H9 (cell line): Measurements from ENCODE around the gene DCTN5. TPM values are rescaled to one million over a fixed set of nuclear protein-coding genes. Genes with fewer than 3 reads are reported as not detected.

ENCODE experiments used
- DNase-seq: peaks from one replicate; pipeline ENCODE4 v3.0.0-alpha.2; 2017
- H2AFZ ChIP-seq: one replicate; pipeline ENCODE4 v1.6.1; 2013; ENCODE audit warnings: mild to moderate bottlenecking, low read length, control low read depth, moderate library complexity
- H2AK5ac ChIP-seq: 2 replicates; pipeline ENCODE4 v1.6.1; 2013; ENCODE audit warnings: low read length, control low read depth, mixed read lengths; ENCODE audit not compliant: insufficient read length
- H2BK120ac ChIP-seq: one replicate; pipeline ENCODE4 v1.6.1; 2013; ENCODE audit warnings: low read depth, mild to moderate bottlenecking, low read length, control low read depth, inconsistent platforms; ENCODE audit not compliant: poor library complexity, severe bottlenecking
- H2BK12ac ChIP-seq: 2 replicates; pipeline ENCODE4 v1.6.1; 2013; ENCODE audit warnings: low read length, control low read depth, mixed read lengths, low read depth; ENCODE audit not compliant: insufficient read length
- H2BK15ac ChIP-seq: 2 replicates; pipeline ENCODE4 v1.6.1; 2013; ENCODE audit warnings: low read depth, low read length, control low read depth
- H2BK20ac ChIP-seq: one replicate; pipeline ENCODE4 v1.6.1; 2013; ENCODE audit warnings: low read depth, mild to moderate bottlenecking, low read length, control low read depth, inconsistent platforms; ENCODE audit not compliant: poor library complexity, severe bottlenecking
- H2BK5ac ChIP-seq: 2 replicates; pipeline ENCODE4 v1.6.1; 2013; ENCODE audit warnings: low read length, control low read depth, mixed read lengths; ENCODE audit not compliant: insufficient read length
- H3K14ac ChIP-seq: 2 replicates; pipeline ENCODE4 v1.6.1; 2013; ENCODE audit warnings: low read length, control low read depth; ENCODE audit not compliant: insufficient read depth
- H3K18ac ChIP-seq: 2 replicates; pipeline ENCODE4 v1.6.1; 2013; ENCODE audit warnings: low read depth, mild to moderate bottlenecking, mixed read lengths, low read length, control low read depth; ENCODE audit not compliant: insufficient read length
- H3K23ac ChIP-seq: 2 replicates; pipeline ENCODE4 v1.6.1; 2013; ENCODE audit warnings: low read length, control low read depth, mixed read lengths, low read depth; ENCODE audit not compliant: insufficient read length
- H3K23me2 ChIP-seq: 2 replicates; pipeline ENCODE4 v1.6.1; 2013; ENCODE audit warnings: low read depth, mild to moderate bottlenecking, mixed read lengths, low read length, control low read depth; ENCODE audit not compliant: insufficient read length, poor library complexity, severe bottlenecking
- H3K27ac ChIP-seq: 2 replicates; pipeline ENCODE4 v1.5.1; 2013; ENCODE audit warnings: low read length, control low read depth, mixed read lengths, low read depth; ENCODE audit not compliant: insufficient read length
- H3K27me3 ChIP-seq: 2 replicates; pipeline ENCODE4 v1.6.1; 2013; ENCODE audit warnings: low read length, control low read depth, inconsistent platforms; ENCODE audit not compliant: insufficient read depth
- H3K4ac ChIP-seq: 2 replicates; pipeline ENCODE4 v1.6.1; 2013; ENCODE audit warnings: low read depth, mild to moderate bottlenecking, control low read depth, inconsistent platforms, low read length, moderate library complexity
- H3K4me1 ChIP-seq: 2 replicates; pipeline ENCODE4 v1.6.1; 2013; ENCODE audit warnings: low read length, control low read depth, inconsistent platforms; ENCODE audit not compliant: insufficient read depth
- H3K4me2 ChIP-seq: 2 replicates; pipeline ENCODE4 v1.6.1; 2013; ENCODE audit warnings: low read length, control low read depth, mixed read lengths; ENCODE audit not compliant: insufficient read length, insufficient read depth
- H3K56ac ChIP-seq: 2 replicates; pipeline ENCODE4 v1.6.1; 2013; ENCODE audit warnings: low read depth, mild to moderate bottlenecking, mixed read lengths, low read length, control low read depth; ENCODE audit not compliant: insufficient read length
- H3K79me1 ChIP-seq: 2 replicates; pipeline ENCODE4 v1.6.1; 2013; ENCODE audit warnings: low read depth, mild to moderate bottlenecking, moderate library complexity, low read length, control low read depth, inconsistent platforms; ENCODE audit not compliant: insufficient read depth, poor library complexity, severe bottlenecking
- H3K79me2 ChIP-seq: 2 replicates; pipeline ENCODE4 v1.6.1; 2013; ENCODE audit warnings: low read length, control low read depth, inconsistent platforms; ENCODE audit not compliant: insufficient read depth
- H3K9ac ChIP-seq: 2 replicates; pipeline ENCODE4 v1.6.1; 2013; ENCODE audit warnings: low read length, control low read depth, mixed read lengths; ENCODE audit not compliant: insufficient read length; ENCODE audit errors: extremely low read depth
- H3K9me3 ChIP-seq: one replicate; pipeline ENCODE4 v1.6.1; 2013; ENCODE audit warnings: low read depth, low read length, inconsistent platforms; ENCODE audit not compliant: control insufficient read depth
- H3T11ph ChIP-seq: one replicate; pipeline ENCODE4 v1.6.1; 2013; ENCODE audit warnings: mild to moderate bottlenecking, low read length, control low read depth, inconsistent platforms
- H4K20me1 ChIP-seq: one replicate; pipeline ENCODE4 v1.6.1; 2013; ENCODE audit not compliant: control insufficient read depth, insufficient read length, insufficient read depth
- H4K5ac ChIP-seq: 2 replicates; pipeline ENCODE4 v1.6.1; 2013; ENCODE audit warnings: low read depth, mild to moderate bottlenecking, mixed read lengths, low read length, control low read depth; ENCODE audit not compliant: insufficient read length
- H4K8ac ChIP-seq: replicated peaks from 2 replicates; pipeline ENCODE4 v1.6.1; 2013; ENCODE audit warnings: low read length, control low read depth, mixed read lengths, low read depth; ENCODE audit not compliant: insufficient read length
- H4K91ac ChIP-seq: 2 replicates; pipeline ENCODE4 v1.6.1; 2013; ENCODE audit warnings: low read depth, mild to moderate bottlenecking, moderate library complexity, mixed read lengths, low read length, control low read depth; ENCODE audit not compliant: insufficient read length
- H3K27ac Mint-ChIP-seq, 3 experiments: 2 replicates in 2 of 3; 3 replicates in 1 of 3; pipeline ENCODE4 v1.8.0; 2020 to 2021; ENCODE audit warnings: mixed read lengths in 3 of 3, mild to moderate bottlenecking in 1 of 3, moderate library complexity in 1 of 3
- H3K27me3 Mint-ChIP-seq: 2 replicates; pipeline ENCODE4 v1.8.0; 2021; ENCODE audit warnings: low read depth, mild to moderate bottlenecking, moderate library complexity, mixed read lengths
- H3K36me3 Mint-ChIP-seq, 3 experiments: 2 replicates in 2 of 3; 3 replicates in 1 of 3; pipeline ENCODE4 v1.8.0; 2020 to 2021; ENCODE audit warnings: low read depth in 3 of 3, mixed read lengths in 3 of 3; ENCODE audit not compliant: insufficient read depth in 1 of 3
- H3K4me1 Mint-ChIP-seq, 2 experiments: 2 replicates each; pipeline ENCODE4 v1.8.0; 2020; ENCODE audit warnings: mixed read lengths in 2 of 2
- H3K4me3 Mint-ChIP-seq, 2 experiments: 2 replicates in 1 of 2; 3 replicates in 1 of 2; pipeline ENCODE4 v1.8.0; 2020 to 2021; ENCODE audit warnings: mild to moderate bottlenecking in 2 of 2, mixed read lengths in 2 of 2, moderate library complexity in 1 of 2
- H3K9me3 Mint-ChIP-seq, 2 experiments: 2 replicates in 1 of 2; 3 replicates in 1 of 2; pipeline ENCODE4 v1.8.0; 2020; ENCODE audit warnings: mild to moderate bottlenecking in 2 of 2, mixed read lengths in 2 of 2, moderate library complexity in 1 of 2
- WGBS: extraction: QIAGEN DNeasy Blood & Tissue Kit; methylation state at CpG from one replicate; pipeline ENCODE4 v1.1.7; 2013; ENCODE audit warnings: missing lambda C conversion rate, low lambda C conversion rate, mixed read lengths; ENCODE audit not compliant: insufficient read length; ENCODE audit errors: extremely low coverage; 5-methylcytosine and 5-hydroxymethylcytosine counted together
- total RNA-seq: library from RNA; stranded (reverse); gene quantifications from 2 replicates; pipeline ENCODE4 v1.2.1, GENCODE V29; 2021
- TF ChIP-seq, protein P1 (sequence below): fragments of 200-600 bp; sonication (generic); conservative IDR thresholded peaks from 3 replicates; pipeline ENCODE4 v1.8.0; 2021; ENCODE audit warnings: antibody characterized with exemption, mild to moderate bottlenecking

DCTN5 gene
- total RNA-seq, 1 experiment from 2014 or later, result 114 TPM

GRCh38 chr16:23595951-23596720 lies 45.1 kb upstream of the DCTN5 start, which contains the start of gene NDUFAB1:
Gene NDUFAB1 (minus strand): TSS chr16:23596316. CDS start chr16:23596290, 26 bp downstream.
- peak within 1 kb of the TSS; percentile 25 for H3K23ac ChIP-seq

More at GRCh38 chr16:23595951-23596720, 45.1 kb upstream of the DCTN5 start, which contains the start of gene NDUFAB1:
- Histone ChIP-seq H3K27me3 (no peaks in the 10 kb centered on the region), H2BK120ac (no peak within 1 kb of the TSS), H3K23me2 (peaks cover 7% of the 10 kb centered on the region), H2BK15ac (no peak within 1 kb of the TSS), H3K18ac (peak within 1 kb of the TSS; percentile 52), H3K14ac (peak within 1 kb of the TSS; percentile 77), H3K4me2 (peak within 1 kb of the TSS; percentile 97), H2BK20ac (no peak within 1 kb of the TSS), H2AFZ (no peak within 1 kb of the TSS), H3K79me1 (peaks cover 3% of the 10 kb centered on the region), H2AK5ac (no peak within 1 kb of the TSS), H3K4me1 (no peaks in the 10 kb centered on the region), H4K8ac (no peak within 1 kb of the TSS), H2BK5ac (no peak within 1 kb of the TSS), H4K20me1 (no peaks in the 10 kb centered on the region), H3K79me2 (peaks cover 27% of the 10 kb centered on the region; the same call in 1 of the 2 replicates), H3K56ac (no peak within 1 kb of the TSS), H3T11ph (no peak within 1 kb of the TSS), H4K91ac (no peak within 1 kb of the TSS), H3K9me3 (no peaks in the 10 kb centered on the region), H3K4ac (no peak within 1 kb of the TSS), H3K27ac (no peak within 1 kb of the TSS), H3K9ac (peak within 1 kb of the TSS; percentile 95), H2BK12ac (no peak within 1 kb of the TSS), H4K5ac (no peak within 1 kb of the TSS)
- no peaks in the 10 kb centered on the region for H3K27me3 Mint-ChIP-seq
- H3K4me1 Mint-ChIP-seq, result peaks cover 26 to 36% of the 10 kb centered on the region in 2 experiments
- no CpG with 5 or more reads among the region's 67 CpGs for WGBS
- TF ChIP-seq, protein P1, sequence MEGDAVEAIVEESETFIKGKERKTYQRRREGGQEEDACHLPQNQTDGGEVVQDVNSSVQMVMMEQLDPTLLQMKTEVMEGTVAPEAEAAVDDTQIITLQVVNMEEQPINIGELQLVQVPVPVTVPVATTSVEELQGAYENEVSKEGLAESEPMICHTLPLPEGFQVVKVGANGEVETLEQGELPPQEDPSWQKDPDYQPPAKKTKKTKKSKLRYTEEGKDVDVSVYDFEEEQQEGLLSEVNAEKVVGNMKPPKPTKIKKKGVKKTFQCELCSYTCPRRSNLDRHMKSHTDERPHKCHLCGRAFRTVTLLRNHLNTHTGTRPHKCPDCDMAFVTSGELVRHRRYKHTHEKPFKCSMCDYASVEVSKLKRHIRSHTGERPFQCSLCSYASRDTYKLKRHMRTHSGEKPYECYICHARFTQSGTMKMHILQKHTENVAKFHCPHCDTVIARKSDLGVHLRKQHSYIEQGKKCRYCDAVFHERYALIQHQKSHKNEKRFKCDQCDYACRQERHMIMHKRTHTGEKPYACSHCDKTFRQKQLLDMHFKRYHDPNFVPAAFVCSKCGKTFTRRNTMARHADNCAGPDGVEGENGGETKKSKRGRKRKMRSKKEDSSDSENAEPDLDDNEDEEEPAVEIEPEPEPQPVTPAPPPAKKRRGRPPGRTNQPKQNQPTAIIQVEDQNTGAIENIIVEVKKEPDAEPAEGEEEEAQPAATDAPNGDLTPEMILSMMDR, result peak; percentile 99
- peaks cover 9 to 30% (median 20%) of the 10 kb centered on the region in 3 experiments for H3K36me3 Mint-ChIP-seq
- H3K27ac Mint-ChIP-seq, result peak within 1 kb of the TSS; percentile 53 to 90 (median 76)
- peak within 1 kb of the TSS; percentile 86 to 89 for H3K4me3 Mint-ChIP-seq
- no peaks in the 10 kb centered on the region for H3K9me3 Mint-ChIP-seq
- DNase-seq, result peak; percentile 89
